Measurements from ENCODE around the gene RHBDD3. TPM values are rescaled to one million over a fixed set of nuclear protein-coding genes. Genes with fewer than 3 reads are reported as not detected.
A peak's percentile ranks its signal among the peaks of the same experiment; 100 is the strongest.

Gene RHBDD3
- total RNA-seq, 6 experiments from 2014 or later: 9.7 to 35.3 (median 14.7) TPM

DNA sequence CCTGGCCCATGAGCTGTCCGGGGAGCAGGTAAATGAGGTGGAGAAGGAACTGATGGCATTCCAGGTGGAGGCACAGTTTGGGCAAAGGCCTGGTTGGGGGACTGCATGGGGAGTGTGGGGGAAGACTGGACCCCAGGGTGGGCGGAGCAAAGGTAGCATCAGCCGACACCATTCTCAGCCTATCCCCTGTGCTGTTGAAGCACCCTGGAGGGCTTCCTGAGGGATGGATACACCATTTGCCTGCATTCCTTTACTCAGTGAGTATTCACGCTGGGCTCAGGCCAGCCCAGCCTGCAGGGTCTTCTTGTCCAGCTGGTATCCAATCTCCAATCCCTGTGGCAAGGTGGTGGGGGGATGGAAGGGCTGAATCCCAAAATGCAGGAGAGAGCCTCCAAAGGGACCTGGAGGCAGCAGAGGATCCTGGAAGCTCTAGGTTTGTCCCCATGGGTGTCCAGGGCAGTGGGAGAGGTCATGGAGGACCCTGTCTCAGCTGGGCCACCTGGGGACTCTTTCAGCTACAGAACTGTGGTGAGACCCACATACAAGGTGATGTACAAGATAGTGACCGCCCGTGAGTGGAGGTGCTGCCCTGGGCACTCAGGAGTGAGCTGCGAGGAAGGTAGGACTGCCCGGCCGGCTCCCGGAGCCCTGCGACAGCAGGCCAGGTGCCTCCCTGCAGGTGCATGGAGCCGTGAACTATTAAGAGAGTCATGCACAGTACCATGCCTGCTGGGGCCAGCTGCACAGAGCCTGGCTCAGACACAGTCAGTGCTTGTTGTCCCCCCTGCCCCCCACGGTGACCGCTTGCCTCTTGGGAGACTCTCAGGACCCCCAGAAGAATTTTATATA lies 52.5 kb downstream of the RHBDD3 start:
- intact Hi-C loops (cut with DNase I): no loop called here

DNA sequence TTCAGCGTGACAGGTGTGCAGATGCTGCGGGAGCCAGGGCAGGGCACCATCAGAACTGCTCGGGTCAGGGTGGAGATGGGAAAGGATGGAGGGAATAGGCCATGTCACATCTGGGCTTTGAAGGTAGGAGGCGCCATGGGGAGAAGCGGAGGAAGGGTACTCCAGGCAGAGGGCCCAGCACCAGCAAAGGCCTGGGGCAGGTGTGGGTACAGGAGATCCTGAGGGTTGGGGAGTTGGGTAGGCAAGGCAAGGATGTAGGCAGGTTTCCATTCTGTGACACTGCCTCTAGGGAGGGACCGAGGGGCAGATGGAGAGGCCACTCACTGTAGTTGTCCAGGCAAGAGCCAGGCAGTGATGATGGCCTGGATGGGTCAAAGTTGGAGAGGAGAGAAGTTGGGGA lies 53.5 kb downstream of the RHBDD3 start:
- TF ChIP-seq, protein P1, sequence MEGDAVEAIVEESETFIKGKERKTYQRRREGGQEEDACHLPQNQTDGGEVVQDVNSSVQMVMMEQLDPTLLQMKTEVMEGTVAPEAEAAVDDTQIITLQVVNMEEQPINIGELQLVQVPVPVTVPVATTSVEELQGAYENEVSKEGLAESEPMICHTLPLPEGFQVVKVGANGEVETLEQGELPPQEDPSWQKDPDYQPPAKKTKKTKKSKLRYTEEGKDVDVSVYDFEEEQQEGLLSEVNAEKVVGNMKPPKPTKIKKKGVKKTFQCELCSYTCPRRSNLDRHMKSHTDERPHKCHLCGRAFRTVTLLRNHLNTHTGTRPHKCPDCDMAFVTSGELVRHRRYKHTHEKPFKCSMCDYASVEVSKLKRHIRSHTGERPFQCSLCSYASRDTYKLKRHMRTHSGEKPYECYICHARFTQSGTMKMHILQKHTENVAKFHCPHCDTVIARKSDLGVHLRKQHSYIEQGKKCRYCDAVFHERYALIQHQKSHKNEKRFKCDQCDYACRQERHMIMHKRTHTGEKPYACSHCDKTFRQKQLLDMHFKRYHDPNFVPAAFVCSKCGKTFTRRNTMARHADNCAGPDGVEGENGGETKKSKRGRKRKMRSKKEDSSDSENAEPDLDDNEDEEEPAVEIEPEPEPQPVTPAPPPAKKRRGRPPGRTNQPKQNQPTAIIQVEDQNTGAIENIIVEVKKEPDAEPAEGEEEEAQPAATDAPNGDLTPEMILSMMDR (IDR thresholded peaks at IDR 0.05): no peak
- TF ChIP-seq POLR2A (IDR thresholded peaks at IDR 0.05): no peak
- H3K27me3 ChIP-seq: no peaks in the 10 kb centered on the region
- H3K4me3 ChIP-seq: no peak overlapping the region
- DNase-seq (no peak), ATAC-seq (no peak)
- no peak overlapping the region for H3K27ac ChIP-seq
- no peaks in the 10 kb centered on the region for H3K36me3 ChIP-seq
- H3K9me3 ChIP-seq: no peaks in the 10 kb centered on the region
- intact Hi-C loops (cut with DNase I): no loop called here
- WGBS (ENCODE audit: insufficient coverage, low coverage, low lambda C conversion rate, missing lambda C conversion rate): 100% methylated on average over 3 of the region's 6 CpGs
- H3K4me1 ChIP-seq: peaks cover 0 to 11% (median 2%) of the 10 kb centered on the region in 4 donors

More for the DNA sequence above, 52.5 kb downstream of the RHBDD3 start:
- peak in 1 of 3 donors; percentile 26 for DNase-seq
- 92% methylated on average over 5 of the region's 14 CpGs for WGBS (ENCODE audit: insufficient coverage, low coverage, low lambda C conversion rate, missing lambda C conversion rate)
- Histone ChIP-seq H3K4me3 (no peak overlapping the region), H3K36me3 (no peaks in the 10 kb centered on the region), H3K27me3 (no peaks in the 10 kb centered on the region), H3K4me1 (peaks cover 0 to 15% (median 4%) of the 10 kb centered on the region in 4 donors), H3K27ac (no peak overlapping the region), H3K9me3 (no peaks in the 10 kb centered on the region)
- TF ChIP-seq, protein P1 (IDR thresholded peaks at IDR 0.05): no peak
- TF ChIP-seq POLR2A (IDR thresholded peaks at IDR 0.05): no peak
- ATAC-seq: no peak

DNA sequence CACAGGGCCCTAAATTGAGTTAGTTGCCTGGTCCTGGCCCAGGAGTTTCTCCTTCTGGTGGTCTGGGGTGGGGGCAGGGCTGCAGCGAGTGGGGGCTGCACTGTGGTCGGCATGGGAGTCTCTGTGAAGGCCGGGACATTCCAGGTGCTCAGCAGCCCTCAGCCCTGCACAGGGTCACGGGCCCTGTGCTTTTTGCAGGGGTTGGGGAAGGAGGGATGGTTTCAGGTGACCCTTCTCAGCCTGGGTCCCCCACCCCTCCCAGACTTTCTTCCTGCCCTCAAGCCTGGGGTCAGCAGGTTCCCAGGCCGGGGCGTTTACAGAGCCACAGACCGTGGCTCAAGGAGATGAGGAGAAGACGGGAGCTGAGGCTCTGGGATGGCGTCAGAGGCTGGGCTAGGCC lies 54.3 kb downstream of the RHBDD3 start:
- TF ChIP-seq, protein P1 (IDR thresholded peaks at IDR 0.05): no peak
- TF ChIP-seq POLR2A (IDR thresholded peaks at IDR 0.05): no peak
- Histone ChIP-seq H3K4me3 (no peak overlapping the region), H3K27ac (no peak overlapping the region), H3K9me3 (no peaks in the 10 kb centered on the region), H3K4me1 (peaks cover 0 to 11% (median 2%) of the 10 kb centered on the region in 4 donors), H3K27me3 (no peaks in the 10 kb centered on the region), H3K36me3 (no peaks in the 10 kb centered on the region)
- DNase-seq (no peak), ATAC-seq (no peak)
- intact Hi-C loops (cut with DNase I): no loop called here
- WGBS (ENCODE audit: insufficient coverage, low coverage, low lambda C conversion rate, missing lambda C conversion rate): 30% methylated on average over 2 of the region's 9 CpGs

DNA sequence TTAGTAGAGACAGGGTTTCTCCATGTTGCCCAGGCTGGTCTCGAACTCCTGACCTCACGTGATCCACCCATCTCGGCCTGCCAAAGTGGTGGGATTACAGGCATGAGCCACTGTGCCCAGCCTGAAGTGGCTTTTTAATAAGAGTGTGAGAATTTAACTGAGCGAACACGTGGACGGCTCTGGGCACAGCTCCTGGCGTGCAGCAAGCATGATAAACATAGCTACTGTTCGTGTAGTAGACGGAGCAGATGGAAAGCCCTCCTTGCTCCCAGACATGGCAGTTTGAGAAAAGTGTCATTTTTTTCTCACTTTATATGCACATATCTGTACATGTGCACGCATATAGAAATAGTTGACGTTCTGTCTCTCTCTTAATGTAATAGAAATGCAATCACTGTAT lies 55.0 kb downstream of the RHBDD3 start:
- WGBS (ENCODE audit: insufficient coverage, low coverage, low lambda C conversion rate, missing lambda C conversion rate): 92% methylated on average over 3 of the region's 11 CpGs
- DNase-seq (no peak), ATAC-seq (no peak)
- TF ChIP-seq POLR2A (IDR thresholded peaks at IDR 0.05): no peak
- TF ChIP-seq, protein P1 (IDR thresholded peaks at IDR 0.05): no peak
- no peaks in the 10 kb centered on the region for H3K36me3 ChIP-seq
- H3K9me3 ChIP-seq: no peaks in the 10 kb centered on the region
- H3K27ac ChIP-seq: no peak overlapping the region
- no peak overlapping the region for H3K4me3 ChIP-seq
- H3K27me3 ChIP-seq: no peaks in the 10 kb centered on the region
- peaks cover 0 to 11% (median 2%) of the 10 kb centered on the region in 4 donors for H3K4me1 ChIP-seq
- intact Hi-C loops (cut with DNase I): no loop called here
